GM19467 (cell line): ENCODE measurements around the gene CDAN1.
"Not testable (repeated sequence)": the region's sequence is repeated elsewhere in the genome, so short reads cannot be mapped to it uniquely, and the experiment has no call there.

Experiments
- ATAC-seq: cut with Tn5 transposase; IDR thresholded peaks from one replicate; pipeline ENCODE4 v1.9.1; 2021; ENCODE audit warnings: mild to moderate bottlenecking, moderate library complexity; ENCODE audit not compliant: unreplicated experiment

Gene CDAN1

DNA sequence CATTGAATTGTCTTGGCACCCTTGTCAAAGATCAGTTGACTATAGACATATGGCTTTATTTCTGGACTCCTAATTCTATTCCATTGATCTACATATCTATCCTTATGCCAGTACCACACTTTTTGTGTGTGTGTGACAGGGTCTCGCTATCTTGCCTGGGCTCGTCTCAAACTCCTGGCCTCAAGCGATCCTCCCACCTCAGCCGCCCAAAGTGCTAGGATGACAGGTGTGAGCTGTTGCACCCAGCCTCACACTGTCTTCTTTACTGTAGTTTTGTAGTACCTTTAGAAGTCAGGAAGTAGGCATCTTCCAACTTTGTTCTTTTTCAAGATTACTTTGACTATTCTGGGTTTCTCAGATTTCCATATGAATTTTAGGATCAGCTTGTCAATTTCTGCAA, 24.3 kb downstream of the CDAN1 start:
- ATAC-seq: no peak

DNA sequence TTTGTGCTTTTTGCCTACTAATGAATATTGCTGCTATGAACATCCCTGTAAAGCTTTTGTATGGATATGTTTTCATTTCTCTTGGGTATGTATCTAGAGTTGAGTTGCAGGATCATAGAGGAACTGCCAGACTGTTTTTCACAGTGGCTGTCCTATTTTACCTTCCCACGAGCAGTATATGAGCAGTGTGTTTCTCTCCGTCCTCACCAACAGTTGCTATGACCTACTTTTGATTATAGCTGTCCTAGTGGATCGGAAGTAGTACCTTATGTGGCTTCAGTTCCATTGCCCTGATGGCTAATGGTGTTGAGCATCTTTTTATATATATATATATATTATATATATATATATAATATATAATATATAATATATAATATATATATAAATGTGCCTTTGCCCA, 25.2 kb downstream of the CDAN1 start:
- ATAC-seq: no peak

DNA sequence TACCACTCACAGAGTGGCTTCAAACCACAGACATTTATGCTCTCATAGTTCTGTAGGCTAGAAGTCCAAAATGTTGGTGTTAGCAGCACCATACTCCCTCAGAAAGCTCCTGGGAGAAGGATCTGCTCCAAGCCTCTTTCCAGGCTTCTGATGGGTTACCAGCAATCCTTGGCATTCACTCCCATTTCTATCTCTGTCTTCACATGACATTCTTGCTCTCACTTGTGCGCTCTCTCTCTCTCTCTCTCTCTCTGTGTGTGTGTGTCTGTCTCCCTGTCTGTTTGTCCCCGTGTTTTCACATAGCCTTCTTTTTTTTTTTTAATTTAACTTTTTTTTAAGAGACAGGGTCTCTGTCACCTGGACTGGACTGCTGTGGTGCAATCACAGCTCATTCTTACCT, 26.3 kb downstream of the CDAN1 start:
- ATAC-seq: no peak

DNA sequence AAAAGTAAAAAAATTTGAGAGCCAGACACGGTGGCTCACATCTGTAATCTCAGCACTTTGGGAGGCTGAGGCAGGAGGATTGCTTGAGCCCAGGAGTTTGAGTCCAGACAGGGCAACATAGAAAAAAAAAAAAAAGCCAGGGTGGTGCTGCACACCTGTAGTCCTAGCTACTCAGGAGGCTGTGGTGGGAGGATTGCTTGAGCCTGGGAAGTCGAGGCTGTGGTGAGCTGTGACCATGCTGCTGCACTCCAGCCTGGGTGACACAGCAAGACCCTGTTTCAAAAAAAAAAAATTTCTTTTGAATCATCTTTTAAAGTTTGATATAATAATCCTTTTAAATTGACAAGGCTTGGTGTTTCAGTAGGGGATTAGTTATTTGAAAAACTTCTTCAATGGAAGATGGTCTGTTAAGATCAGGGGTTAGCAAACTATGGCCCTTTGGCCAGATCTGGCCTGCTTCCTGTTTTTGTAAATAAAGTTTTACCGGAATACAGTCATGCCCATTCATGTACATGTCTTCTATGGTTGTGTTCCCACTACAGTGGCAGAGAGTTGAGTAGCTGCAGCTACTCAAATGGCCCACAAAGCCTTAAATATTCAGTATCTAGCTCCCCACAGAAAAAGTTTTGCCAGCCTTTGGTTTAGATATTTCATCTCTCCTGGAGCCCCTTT, 28.9 kb downstream of the CDAN1 start:
- no peak for ATAC-seq

DNA sequence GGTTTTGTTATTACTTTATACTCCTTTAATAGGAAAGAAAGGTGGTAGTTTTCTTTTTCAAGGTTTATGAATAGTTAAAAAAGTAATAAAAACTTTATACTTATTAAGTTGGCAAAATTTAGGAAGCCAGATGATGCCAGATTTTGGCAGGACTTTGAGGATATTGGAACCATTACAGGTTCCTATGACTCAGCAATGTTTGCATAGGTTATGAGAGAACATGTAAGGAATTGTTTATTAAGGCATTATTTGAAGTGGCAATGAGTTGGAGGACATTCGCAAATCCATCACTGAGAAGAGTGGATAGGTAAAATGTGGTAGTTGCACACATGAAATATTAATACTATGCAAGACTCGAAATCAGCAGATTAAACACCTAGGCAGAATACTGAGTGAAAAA, 29.9 kb downstream of the CDAN1 start:
- no peak for ATAC-seq

DNA sequence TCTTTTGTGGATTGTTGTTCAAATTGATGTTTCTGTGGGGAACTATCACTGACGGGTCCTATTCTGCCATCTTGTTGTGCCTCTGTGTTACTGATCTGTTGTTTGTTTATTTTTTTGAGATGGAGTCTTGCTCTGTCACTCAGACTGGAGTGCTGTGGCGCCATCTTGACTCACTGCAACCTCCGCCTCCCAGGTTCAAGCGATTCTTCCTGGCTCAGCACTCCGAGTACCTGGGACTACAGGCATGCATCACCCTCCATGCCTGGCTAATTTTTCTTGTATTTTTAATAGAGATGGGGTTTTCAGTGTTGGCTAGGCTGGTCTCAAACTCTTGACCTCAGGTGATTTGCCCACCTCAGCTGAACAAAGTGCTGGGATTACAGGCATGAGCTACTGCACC, 31.6 kb downstream of the CDAN1 start:
- ATAC-seq: no peak

DNA sequence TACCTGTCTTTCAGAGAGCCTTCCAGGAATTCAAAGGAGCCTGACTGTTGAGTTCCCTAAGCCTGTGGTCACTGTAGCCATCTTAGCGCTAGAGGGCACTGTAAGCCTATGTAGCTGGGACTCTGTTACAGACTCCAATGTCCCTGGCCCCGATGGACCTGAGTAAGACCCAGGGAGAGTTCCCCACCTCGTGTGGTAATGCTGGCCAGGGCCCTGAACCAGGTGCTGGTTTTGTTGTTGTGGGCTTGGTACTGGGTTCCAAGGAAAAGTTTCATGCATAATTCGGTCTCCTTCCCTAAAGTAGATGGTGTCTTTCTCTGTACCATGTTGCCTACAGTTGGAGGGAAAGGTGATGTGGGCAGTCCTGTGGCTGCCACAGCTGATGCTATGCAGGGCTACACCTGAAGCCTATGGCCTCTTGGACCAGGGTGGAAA, 32.4 kb downstream of the CDAN1 start:
- no peak for ATAC-seq

DNA sequence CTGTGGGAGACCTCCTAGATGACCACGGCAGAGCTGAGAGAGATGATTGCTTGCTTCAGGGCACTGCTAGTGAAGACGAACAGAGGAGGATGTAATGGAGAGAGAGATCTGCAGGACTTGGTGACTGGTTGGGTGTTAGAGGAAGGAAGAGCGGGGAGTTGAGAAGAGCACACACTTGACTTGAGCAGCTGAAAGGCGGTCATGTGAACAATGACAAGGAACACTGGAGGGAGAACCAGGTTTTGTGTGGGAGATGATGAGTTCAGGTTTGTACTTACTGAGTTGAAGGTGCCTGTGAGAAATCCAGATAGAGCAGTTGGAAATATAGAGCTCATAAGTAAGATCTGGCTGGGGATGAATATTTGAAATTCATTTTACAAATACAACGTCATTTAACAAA, 40.3 kb downstream of the CDAN1 start:
- no peak for ATAC-seq

DNA sequence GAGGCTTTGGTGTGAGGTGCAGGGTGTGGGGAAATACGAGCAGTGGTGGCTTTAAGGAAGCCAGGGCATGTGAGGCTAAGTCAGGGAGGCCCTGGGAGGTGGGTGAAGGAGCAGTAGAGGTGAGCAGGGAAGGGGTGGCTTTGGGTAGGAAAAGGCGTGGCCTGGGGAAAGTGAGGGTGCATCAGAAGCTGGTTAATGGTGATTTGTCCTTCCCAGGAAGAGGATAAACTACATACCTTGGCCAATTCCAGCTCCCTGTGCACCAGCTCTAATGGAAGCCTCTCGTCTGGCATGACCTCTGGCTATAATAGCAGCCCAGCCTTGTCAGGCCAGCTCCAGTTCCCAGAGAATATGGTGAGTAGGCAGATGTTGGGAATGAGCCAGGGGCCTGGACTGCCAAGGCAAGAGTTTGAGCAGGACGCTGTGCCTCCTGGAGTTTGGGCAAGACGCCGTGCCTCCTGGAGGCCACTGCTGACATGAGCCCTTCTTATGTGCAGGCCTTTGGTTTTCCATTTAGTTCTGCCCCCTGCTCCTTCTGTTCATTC, 41.3 kb downstream of the CDAN1 start:
- ATAC-seq: no peak

DNA sequence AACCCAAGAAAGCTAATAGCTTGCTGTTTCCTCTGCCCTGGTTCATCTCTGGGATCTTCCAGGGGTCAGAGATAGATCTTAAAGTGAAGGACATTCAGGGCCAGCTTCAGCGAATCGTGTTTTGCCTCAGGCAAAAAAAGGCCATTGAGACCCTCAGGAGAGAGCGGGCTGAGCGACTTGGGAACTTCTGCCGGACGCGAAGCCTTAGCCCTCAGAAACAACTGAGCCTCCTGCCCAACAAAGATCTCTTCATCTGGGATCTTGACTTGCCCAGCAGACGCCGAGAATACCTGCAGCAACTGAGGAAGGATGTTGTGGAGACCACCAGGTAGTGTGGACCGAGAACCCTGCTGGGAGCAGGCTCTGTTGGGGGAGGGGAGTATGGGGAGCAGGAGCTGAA, 42.5 kb downstream of the CDAN1 start:
- ATAC-seq: no peak

DNA sequence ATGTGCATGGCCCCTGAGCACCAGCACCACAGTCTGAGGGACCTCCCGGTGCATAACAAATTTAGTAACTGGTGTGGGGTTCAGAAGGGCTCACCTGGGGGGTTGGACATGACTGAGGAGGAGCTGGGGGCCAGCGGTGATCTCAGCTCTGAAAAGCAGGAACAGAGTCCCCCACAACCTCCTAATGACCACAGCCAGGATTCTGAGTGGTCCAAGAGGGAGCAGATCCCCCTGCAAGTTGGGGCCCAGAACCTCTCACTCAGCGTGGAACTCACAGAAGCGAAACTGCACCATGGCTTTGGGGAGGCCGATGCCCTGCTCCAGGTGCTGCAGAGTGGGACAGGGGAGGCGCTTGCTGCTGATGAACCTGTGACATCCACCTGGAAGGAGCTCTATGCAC, 43.0 kb downstream of the CDAN1 start:
- no peak for ATAC-seq

DNA sequence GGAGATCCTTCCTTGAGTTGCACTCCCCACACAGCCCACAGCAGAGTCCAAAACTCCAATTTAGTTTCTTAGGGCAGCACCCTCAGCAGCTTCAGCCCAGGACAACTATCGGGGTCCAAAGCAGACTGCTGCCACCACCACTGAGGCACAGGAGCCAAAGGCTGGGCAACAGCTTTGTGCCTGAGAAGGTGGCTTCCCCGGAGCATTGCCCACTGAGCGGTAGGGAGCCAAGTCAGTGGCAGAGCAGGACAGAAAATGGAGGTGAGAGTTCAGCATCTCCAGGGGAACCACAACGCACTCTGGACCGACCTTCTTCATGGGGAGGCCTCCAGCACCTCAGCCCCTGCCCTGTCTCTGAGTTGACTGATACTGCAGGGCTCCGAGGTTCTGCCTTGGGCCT, 43.4 kb downstream of the CDAN1 start:
- no peak for ATAC-seq

DNA sequence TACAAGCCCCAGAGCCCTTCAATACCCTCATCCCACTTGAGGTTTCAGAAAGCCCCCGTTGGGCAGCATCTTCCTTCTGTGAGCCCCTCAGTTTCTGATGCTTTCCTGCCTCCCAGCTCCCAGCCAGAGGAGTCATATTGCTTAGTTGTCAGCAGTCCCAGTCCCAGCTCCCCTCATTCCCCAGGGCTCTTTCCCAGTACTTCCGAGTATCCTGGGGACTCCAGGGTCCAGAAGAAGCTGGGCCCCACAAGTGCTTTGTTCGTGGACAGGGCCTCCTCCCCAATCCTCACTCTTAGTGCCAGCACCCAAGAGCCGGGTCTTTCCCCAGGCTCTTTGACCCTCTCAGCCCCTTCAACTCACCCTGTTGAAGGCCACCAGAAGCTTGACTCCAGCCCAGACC, 43.9 kb downstream of the CDAN1 start:
- no peak for ATAC-seq

DNA sequence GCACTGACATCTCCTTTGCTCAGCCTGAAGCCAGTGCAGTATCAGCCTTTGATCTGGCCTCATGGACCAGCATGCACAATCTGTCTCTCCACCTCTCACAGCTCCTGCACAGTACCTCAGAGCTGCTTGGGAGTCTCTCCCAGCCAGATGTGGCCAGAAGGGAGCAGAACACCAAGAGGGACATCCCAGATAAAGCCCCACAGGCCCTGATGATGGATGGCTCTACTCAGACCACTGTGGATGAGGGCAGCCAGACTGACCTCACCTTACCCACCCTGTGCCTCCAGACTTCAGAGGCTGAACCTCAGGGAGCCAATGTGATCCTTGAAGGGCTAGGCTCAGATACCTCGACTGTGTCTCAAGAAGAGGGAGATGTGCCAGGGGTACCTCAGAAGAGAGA, 44.4 kb downstream of the CDAN1 start:
- no peak for ATAC-seq

DNA sequence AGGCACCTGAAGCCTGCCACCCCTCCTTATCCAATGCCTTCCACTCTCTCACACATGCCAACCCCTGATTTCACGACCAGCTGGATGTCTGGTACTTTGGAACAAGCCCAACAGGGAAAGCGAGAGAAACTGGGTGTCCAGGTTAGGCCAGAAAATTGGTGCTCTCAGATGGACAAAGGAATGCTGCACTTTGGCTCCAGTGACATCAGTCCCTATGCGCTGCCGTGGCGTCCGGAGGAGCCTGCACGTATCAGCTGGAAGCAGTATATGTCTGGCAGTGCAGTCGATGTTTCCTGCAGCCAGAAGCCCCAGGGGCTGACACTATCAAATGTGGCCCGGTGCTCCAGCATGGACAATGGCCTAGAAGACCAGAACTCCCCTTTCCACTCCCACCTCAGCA, 45.2 kb downstream of the CDAN1 start:
- no peak for ATAC-seq

DNA sequence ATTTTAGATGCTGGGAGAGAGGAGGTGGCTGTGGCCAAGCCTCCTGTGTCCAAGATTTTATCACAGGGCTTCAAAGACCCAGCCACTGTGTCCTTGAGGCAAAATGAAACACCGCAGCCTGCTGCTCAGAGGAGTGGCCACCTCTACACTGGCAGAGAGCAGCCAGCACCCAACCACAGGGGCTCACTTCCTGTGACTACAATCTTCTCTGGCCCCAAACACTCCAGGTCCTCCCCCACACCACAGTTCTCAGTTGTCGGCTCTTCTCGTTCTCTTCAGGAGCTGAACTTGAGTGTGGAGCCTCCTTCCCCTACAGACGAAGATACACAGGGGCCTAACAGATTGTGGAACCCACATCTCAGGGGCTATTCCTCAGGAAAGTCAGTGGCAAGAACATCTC, 45.6 kb downstream of the CDAN1 start:
- ATAC-seq: no peak

DNA sequence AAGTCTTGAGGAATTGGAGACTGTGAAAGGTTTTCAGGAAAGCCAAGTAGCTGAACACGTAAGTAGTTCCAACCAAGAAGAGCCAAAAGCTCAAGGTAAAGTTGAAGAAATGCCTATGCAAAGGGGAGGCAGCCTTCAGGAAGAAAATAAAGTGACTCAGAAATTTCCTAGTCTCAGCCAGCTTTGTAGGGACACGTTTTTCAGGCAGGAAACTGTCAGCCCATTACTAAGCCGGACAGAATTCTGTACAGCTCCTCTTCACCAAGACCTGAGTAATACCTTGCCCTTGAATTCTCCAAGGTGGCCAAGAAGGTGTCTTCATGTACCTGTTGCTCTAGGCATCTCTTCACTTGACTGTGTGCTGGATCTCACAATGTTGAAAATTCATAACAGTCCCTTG, 48.6 kb downstream of the CDAN1 start:
- no peak for ATAC-seq

DNA sequence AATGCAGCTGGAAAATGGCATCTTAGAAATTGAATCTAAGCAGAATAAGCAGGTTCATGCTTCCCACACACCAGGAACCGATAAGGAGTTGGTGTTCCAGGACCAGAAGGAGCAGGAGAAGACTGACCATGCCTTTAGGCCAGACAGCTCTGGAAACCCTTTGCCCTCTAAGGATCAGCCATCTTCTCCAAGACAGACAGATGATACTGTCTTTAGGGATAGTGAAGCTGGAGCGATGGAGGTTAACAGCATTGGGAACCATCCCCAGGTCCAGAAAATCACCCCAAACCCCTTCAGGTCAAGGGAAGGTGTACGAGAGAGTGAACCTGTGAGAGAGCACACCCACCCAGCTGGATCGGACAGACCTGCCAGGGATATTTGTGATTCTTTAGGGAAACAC, 49.2 kb downstream of the CDAN1 start:
- no peak for ATAC-seq

DNA sequence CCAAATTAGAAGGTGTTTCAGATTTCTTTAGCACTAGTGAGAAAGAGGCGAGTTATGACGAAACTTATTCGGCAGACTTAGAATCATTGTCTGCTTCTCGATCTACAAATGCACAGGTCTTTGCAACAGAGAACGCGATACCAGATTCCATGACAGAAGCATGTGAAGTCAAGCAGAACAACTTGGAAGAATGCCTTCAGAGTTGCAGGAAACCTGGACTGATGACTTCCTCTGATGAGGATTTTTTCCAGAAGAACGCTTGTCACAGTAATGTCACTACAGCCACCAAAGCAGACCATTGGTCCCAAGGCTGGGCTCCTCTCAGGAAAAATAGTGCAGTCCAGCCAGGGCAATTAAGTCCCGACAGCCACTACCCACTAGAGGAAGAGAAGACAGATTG, 50.6 kb downstream of the CDAN1 start:
- no peak for ATAC-seq

DNA sequence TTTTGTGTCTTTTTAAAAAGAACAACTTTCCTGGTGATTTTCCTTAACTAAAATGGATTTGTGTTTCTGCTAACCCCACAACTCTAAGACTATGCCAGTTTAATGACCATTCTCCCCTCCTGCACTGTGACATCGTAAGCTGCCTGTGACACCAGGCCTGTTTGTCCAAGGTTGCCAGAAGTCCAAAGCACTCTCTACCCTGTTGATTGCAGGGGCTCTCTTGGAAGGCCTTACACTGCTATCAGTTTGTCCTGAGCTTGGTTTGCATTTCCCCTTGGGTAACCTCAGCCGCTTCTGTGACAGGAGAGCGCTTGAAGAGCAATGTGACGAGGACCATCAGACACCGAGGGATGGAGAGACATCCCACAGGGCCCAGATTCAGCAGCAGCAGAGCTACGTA, 55.8 kb downstream of the CDAN1 start:
- no peak for ATAC-seq

DNA sequence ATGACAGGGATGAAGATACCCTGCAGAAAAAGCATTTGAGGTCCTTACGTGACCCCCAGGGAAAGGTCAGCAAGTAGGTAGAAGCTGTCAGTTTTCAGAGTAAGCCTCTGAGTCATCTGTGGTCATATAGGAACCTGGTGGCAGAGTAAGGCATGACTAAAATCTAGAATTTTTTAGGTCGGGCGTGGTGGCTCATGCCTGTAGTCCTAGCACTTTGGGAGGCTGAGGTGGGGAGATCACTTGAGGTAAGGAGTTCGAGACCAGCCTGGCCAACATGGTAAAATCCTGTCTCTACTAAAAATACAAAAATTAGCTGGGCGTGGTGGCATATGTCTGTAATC, 56.8 kb downstream of the CDAN1 start:
- not testable (repeated sequence) for ATAC-seq

DNA sequence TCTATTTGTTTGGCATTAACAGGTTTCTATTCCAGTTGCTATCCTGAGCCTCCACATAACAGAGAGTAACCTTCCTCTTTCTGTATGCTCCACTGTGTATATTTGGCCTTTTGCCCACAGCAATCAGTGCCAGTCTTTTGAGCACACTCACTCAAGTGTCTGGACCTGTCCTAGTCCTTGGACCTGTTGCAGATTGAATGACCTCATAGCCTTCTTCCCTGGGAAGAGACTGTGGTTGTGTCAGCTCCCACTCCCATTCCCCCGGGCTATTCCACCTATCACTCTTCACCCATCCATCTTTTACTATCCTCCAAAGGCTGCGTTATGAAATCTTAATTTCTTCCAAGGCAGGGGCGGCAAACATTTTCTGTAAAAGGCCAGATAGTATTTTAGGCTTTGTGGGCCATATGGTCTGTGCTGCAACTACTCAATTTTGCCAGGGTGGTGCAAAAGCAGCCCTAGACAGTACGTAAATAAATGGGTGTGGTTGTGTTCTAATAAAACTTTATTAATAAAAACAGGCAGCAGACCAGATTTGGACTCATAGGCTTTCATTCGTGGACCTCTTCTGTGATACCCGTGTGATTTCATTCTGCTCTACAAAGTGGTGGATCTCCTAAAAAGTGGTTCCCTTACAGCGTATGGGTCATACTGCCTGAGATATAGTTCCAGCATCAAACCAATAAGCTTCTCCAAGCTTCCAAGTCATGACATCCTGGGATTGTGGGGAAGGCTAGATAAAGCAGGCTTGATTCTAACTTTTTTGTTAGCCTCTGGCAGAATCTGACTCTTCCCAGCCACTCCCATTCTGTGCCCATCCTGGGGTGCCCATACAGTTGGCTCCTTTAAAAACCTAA, 57.4 kb downstream of the CDAN1 start:
- no peak for ATAC-seq
